RWPE2 (cell line): ENCODE data around the gene CNTF.

Experiments
- ATAC-seq: fragments of 200-7000 bp; cut with Tn5 transposase; 3 replicates; pipeline ENCODE4 v1.9.1; 2021; ENCODE audit warnings: low read depth
- DNase-seq: peaks from one replicate; pipeline ENCODE4 v3.0.0-alpha.2; 2020; ENCODE audit warnings: low spot score
- H3K27ac ChIP-seq: fragments of 450-650 bp; 2 replicates; pipeline ENCODE4 v1.5.1; 2017; ENCODE audit warnings: mild to moderate bottlenecking; ENCODE audit not compliant: poor library complexity, severe bottlenecking
- H3K27me3 ChIP-seq: fragments of 250-450 bp; sonication (Bioruptor Pico); 2 replicates; pipeline ENCODE4 v1.5.1; 2021; ENCODE audit warnings: mild to moderate bottlenecking, moderate library complexity; ENCODE audit not compliant: insufficient read depth, poor library complexity, severe bottlenecking
- H3K36me3 ChIP-seq: fragments of 250-450 bp; sonication (Bioruptor Pico); 2 replicates; pipeline ENCODE4 v1.5.1; 2020; ENCODE audit warnings: low read depth, mild to moderate bottlenecking, moderate library complexity
- H3K4me1 ChIP-seq: fragments of 250-450 bp; sonication (Bioruptor Pico); 2 replicates; pipeline ENCODE4 v1.5.1; 2021; ENCODE audit warnings: mild to moderate bottlenecking, moderate library complexity; ENCODE audit not compliant: insufficient read depth, poor library complexity, severe bottlenecking
- H3K4me3 ChIP-seq: fragments of 250-450 bp; sonication (Bioruptor Pico); 2 replicates; pipeline ENCODE4 v1.5.1; 2021; ENCODE audit warnings: mild to moderate bottlenecking, moderate library complexity; ENCODE audit not compliant: severe bottlenecking
- H3K9me3 ChIP-seq: fragments of 250-450 bp; sonication (Bioruptor Pico); 2 replicates; pipeline ENCODE4 v1.5.1; 2021; ENCODE audit warnings: mild to moderate bottlenecking, moderate library complexity; ENCODE audit not compliant: severe bottlenecking
- CTCF ChIP-seq: fragments of 450-650 bp; IDR thresholded peaks from one replicate; pipeline ENCODE4 v1.5.1; 2017; ENCODE audit warnings: mild to moderate bottlenecking, moderate library complexity; ENCODE audit not compliant: poor library complexity, severe bottlenecking

The CNTF gene

GRCh38 chr11:58639669-58640068, 17.2 kb downstream of the CNTF start:
- no peak for ATAC-seq
- no peak for TF ChIP-seq CTCF
- Histone ChIP-seq H3K4me3 (no peak overlapping the region), H3K27me3 (no peaks in the 10 kb centered on the region), H3K4me1 (no peaks in the 10 kb centered on the region), H3K27ac (no peak overlapping the region), H3K9me3 (no peaks in the 10 kb centered on the region), H3K36me3 (no peaks in the 10 kb centered on the region)
- no peak for DNase-seq

- Histone ChIP-seq H3K36me3 (no peaks in the 10 kb centered on the region), H3K27me3 (no peaks in the 10 kb centered on the region), H3K27ac (no peak overlapping the region), H3K9me3 (no peaks in the 10 kb centered on the region), H3K4me3 (no peak overlapping the region), H3K4me1 (no peaks in the 10 kb centered on the region)
- no peak for DNase-seq
- no peak for ATAC-seq
- no peak for TF ChIP-seq CTCF
Measured at GRCh38 chr11:58640386-58641023, 18.0 kb downstream of the CNTF start.

GRCh38 chr11:58641341-58641740, 18.9 kb downstream of the CNTF start:
- H3K27me3 ChIP-seq, result no peaks in the 10 kb centered on the region
- DNase-seq, result no peak

GRCh38 chr11:58641803-58642581, 19.5 kb downstream of the CNTF start:
- no peak for TF ChIP-seq CTCF
- Histone ChIP-seq H3K4me1 (no peaks in the 10 kb centered on the region), H3K9me3 (no peaks in the 10 kb centered on the region), H3K4me3 (no peak overlapping the region), H3K27ac (no peak overlapping the region), H3K27me3 (no peaks in the 10 kb centered on the region), H3K36me3 (no peaks in the 10 kb centered on the region)
- ATAC-seq, result no peak
- no peak for DNase-seq

More at GRCh38 chr11:58641341-58641740, 18.9 kb downstream of the CNTF start:
- no peaks in the 10 kb centered on the region for H3K36me3 ChIP-seq
- H3K27ac ChIP-seq, result no peak overlapping the region
- TF ChIP-seq CTCF, result no peak
- H3K4me1 ChIP-seq, result no peaks in the 10 kb centered on the region
- H3K4me3 ChIP-seq, result no peak overlapping the region
- H3K9me3 ChIP-seq, result no peaks in the 10 kb centered on the region
- no peak for ATAC-seq

- Histone ChIP-seq H3K36me3 (no peaks in the 10 kb centered on the region), H3K27me3 (no peaks in the 10 kb centered on the region), H3K4me3 (no peak overlapping the region), H3K9me3 (no peaks in the 10 kb centered on the region), H3K27ac (no peak overlapping the region), H3K4me1 (no peaks in the 10 kb centered on the region)
- DNase-seq (no peak), ATAC-seq (no peak)
- no peak for TF ChIP-seq CTCF
Measured at GRCh38 chr11:58645854-58646253, 23.4 kb downstream of the CNTF start.
